Uterus (tissue), 4 donors: ENCODE measurements around the gene PPP6R2. TPM values are rescaled to one million over a fixed set of nuclear protein-coding genes. Genes with fewer than 3 reads are reported as not detected.

Experiments
- DNase-seq, 2 donors: peaks; one replicate each; pipeline ENCODE4 v3.0.0-alpha.2; 2019 to 2020
- H3K27ac ChIP-seq, 2 donors: fragments of 200-600 bp; sonication (generic); 1 replicate in 1 of 2; 2 replicates in 1 of 2; pipeline ENCODE4 v1.5.1; 2016 to 2018
- H3K27me3 ChIP-seq, 2 donors: fragments of 200-600 bp; sonication (generic); one replicate each; pipeline ENCODE4 v1.5.1; 2018 to 2019; ENCODE audit warnings: control low read depth in 1 of 2
- H3K36me3 ChIP-seq, 2 donors: fragments of 200-600 bp; sonication (generic); one replicate each; pipeline ENCODE4 v1.5.1; 2019; ENCODE audit warnings: control low read depth in 1 of 2
- H3K4me1 ChIP-seq, 2 donors: fragments of 200-600 bp; sonication (generic); one replicate each; pipeline ENCODE4 v1.5.1; 2018 to 2019; ENCODE audit warnings: control low read depth in 1 of 2
- H3K4me3 ChIP-seq, 2 donors: fragments of 200-600 bp; sonication (generic); 1 replicate in 1 of 2; 2 replicates in 1 of 2; pipeline ENCODE4 v1.5.1; 2018 to 2019; ENCODE audit warnings: mild to moderate bottlenecking in 1 of 2
- H3K9me3 ChIP-seq, 2 donors: fragments of 200-600 bp; sonication (generic); one replicate each; pipeline ENCODE4 v1.5.1; 2019; ENCODE audit warnings: control low read depth in 1 of 2
- CTCF ChIP-seq, 4 experiments: fragments of 200-600 bp in 2 of 4; fragments of 450-650 bp in 2 of 4; sonication (generic) in 2 of 4; IDR thresholded peaks; one replicate each; pipeline ENCODE4 v1.5.1; 2016 to 2019; ENCODE audit warnings: antibody characterized with exemption in 4 of 4, mild to moderate bottlenecking in 2 of 4, moderate library complexity in 1 of 4
- POLR2A ChIP-seq, 2 donors: fragments of 450-650 bp; IDR thresholded peaks; one replicate each; pipeline ENCODE4 v1.6.1; 2016; ENCODE audit warnings: antibody characterized with exemption in 2 of 2, mild to moderate bottlenecking in 1 of 2, moderate library complexity in 1 of 2
- intact Hi-C: fragments of 100-400 bp; cut with DNase I; formaldehyde crosslinking; loops from one replicate; pipeline ENCODE4 v1.15.1; 2023; ENCODE audit warnings: low total_unique reads
- total RNA-seq, 4 donors: library from RNA; depleted of rRNA in 3 of 4; stranded (reverse); fragments of >200 nt in 3 of 4; gene quantifications; one replicate each; pipeline versions ENCODE4 v1.1.0 to v1.2.4, GENCODE V29; 2014 to 2023
- donor health status: DM: yes; HTN: yes; CAD: no.

The PPP6R2 gene
- total RNA-seq, 4 donors from 2014 or later, result 42.4 to 73.1 (median 47.2) TPM

GRCh38 chr22:50308986-50309600 is 34.0 kb upstream of the PPP6R2 start:
- no peak overlapping the region for H3K4me3 ChIP-seq
- no peaks in the 10 kb centered on the region for H3K27me3 ChIP-seq
- no peaks in the 10 kb centered on the region for H3K9me3 ChIP-seq
- H3K4me1 ChIP-seq, result peaks cover 9 to 32% of the 10 kb centered on the region in 2 donors
- intact Hi-C loops, result no loop called here
- no peak for DNase-seq
- no peak for TF ChIP-seq CTCF (IDR thresholded peaks at IDR 0.05)
- no peak for TF ChIP-seq POLR2A (IDR thresholded peaks at IDR 0.05)
- H3K36me3 ChIP-seq, result no peaks in the 10 kb centered on the region
- peak overlapping the region; percentile 85 to 94 for H3K27ac ChIP-seq

- Histone ChIP-seq H3K4me1 (peaks cover 7 to 27% of the 10 kb centered on the region in 2 donors), H3K27ac (peak overlapping the region; percentile 85 to 94), H3K4me3 (no peak overlapping the region), H3K36me3 (no peaks in the 10 kb centered on the region), H3K27me3 (no peaks in the 10 kb centered on the region), H3K9me3 (no peaks in the 10 kb centered on the region)
- TF ChIP-seq POLR2A (IDR thresholded peaks at IDR 0.05) (no peak), CTCF (IDR thresholded peaks at IDR 0.05) (no peak)
- intact Hi-C loops, result no loop called here
- peak in 1 of 2 donors; percentile 13 for DNase-seq
These were observed 33.5 kb upstream of the PPP6R2 start for GRCh38 chr22:50309601-50309991.

- Histone ChIP-seq H3K27me3 (no peaks in the 10 kb centered on the region), H3K4me3 (no peak overlapping the region), H3K4me1 (peaks cover 1 to 21% of the 10 kb centered on the region in 2 donors), H3K36me3 (no peaks in the 10 kb centered on the region), H3K9me3 (no peaks in the 10 kb centered on the region), H3K27ac (peak overlapping the region; percentile 85 to 94)
- TF ChIP-seq POLR2A (IDR thresholded peaks at IDR 0.05) (no peak), CTCF (IDR thresholded peaks at IDR 0.05) (no peak)
- intact Hi-C loops, result no loop called here
- peak in 1 of 2 donors; percentile 17 for DNase-seq
These were observed 33.0 kb upstream of the PPP6R2 start for GRCh38 chr22:50310031-50310722.

- intact Hi-C loops, result no loop called here
- no peak overlapping the region for H3K4me3 ChIP-seq
- H3K27me3 ChIP-seq, result no peaks in the 10 kb centered on the region
- H3K4me1 ChIP-seq, result peaks cover 0 to 17% of the 10 kb centered on the region in 2 donors
- DNase-seq, result no peak
- TF ChIP-seq POLR2A (IDR thresholded peaks at IDR 0.05), result no peak
- no peak for TF ChIP-seq CTCF (IDR thresholded peaks at IDR 0.05)
- no peaks in the 10 kb centered on the region for H3K36me3 ChIP-seq
- no peaks in the 10 kb centered on the region for H3K9me3 ChIP-seq
- no peak overlapping the region for H3K27ac ChIP-seq
These were observed 32.1 kb upstream of the PPP6R2 start for GRCh38 chr22:50310949-50311444.
